OCI-LY3 (cell line): ENCODE data around the gene CCL24.

ENCODE experiments used
- H2AFZ ChIP-seq: fragments of 200-600, 300-600 bp; shearing (Covaris generic); 2 replicates; pipeline ENCODE4 v1.6.0; 2014; ENCODE audit warnings: antibody characterized with exemption, low read depth, low read length
- H3K27ac ChIP-seq: fragments of 200-600, 300-600 bp; sonication (generic); 2 replicates; pipeline ENCODE4 v1.5.1; 2014; ENCODE audit warnings: mild to moderate bottlenecking, low read length, moderate library complexity, mixed read lengths
- H3K27me3 ChIP-seq: fragments of 200-600, 300-600 bp; sonication (generic); 2 replicates; pipeline ENCODE4 v1.6.1; 2014; ENCODE audit warnings: low read depth, low read length, mixed read lengths
- H3K36me3 ChIP-seq: fragments of 200-600, 300-600 bp; sonication (generic); replicated peaks from 2 replicates; pipeline ENCODE3; 2014; ENCODE audit warnings: low read depth, low read length, mixed read lengths
- H3K4me1 ChIP-seq: fragments of 300-600, 200-600 bp; sonication (generic); 2 replicates; pipeline ENCODE4 v1.6.1; 2014; ENCODE audit warnings: low read length, mixed read lengths
- H3K4me2 ChIP-seq: fragments of 200-600, 300-600 bp; sonication (generic); 2 replicates; pipeline ENCODE4 v1.6.1; 2014; ENCODE audit warnings: low read length, mixed read lengths
- H3K4me3 ChIP-seq: fragments of 300-600, 200-600 bp; sonication (generic); 2 replicates; pipeline ENCODE4 v1.5.1; 2014; ENCODE audit warnings: antibody characterized with exemption, mild to moderate bottlenecking, low read length, moderate library complexity
- H3K79me2 ChIP-seq: fragments of 300-600, 200-600 bp; shearing (Covaris generic); 2 replicates; pipeline ENCODE4 v1.6.1; 2014; ENCODE audit warnings: mild to moderate bottlenecking, low read length, mixed read lengths
- H3K9ac ChIP-seq: fragments of 300-600, 200-600 bp; shearing (Covaris generic); 2 replicates; pipeline ENCODE4 v1.6.0; 2014; ENCODE audit warnings: mild to moderate bottlenecking, low read length, moderate library complexity
- H3K9me3 ChIP-seq: fragments of 200-600, 300-600 bp; shearing (Covaris generic); 2 replicates; pipeline ENCODE4 v1.6.1; 2014; ENCODE audit warnings: low read length, mixed read lengths; ENCODE audit not compliant: insufficient read depth
- H4K20me1 ChIP-seq: fragments of 200-600, 300-600 bp; sonication (generic); 2 replicates; pipeline ENCODE4 v1.6.1; 2016; ENCODE audit warnings: low read length, mixed read lengths; ENCODE audit not compliant: insufficient read depth
- EZH2phosphoT487 ChIP-seq: fragments of 200-600 bp; shearing (Covaris generic); IDR thresholded peaks from 2 replicates; pipeline ENCODE4 v1.6.1; 2018; ENCODE audit warnings: antibody characterized with exemption, mixed run types, low read depth
- TF ChIP-seq, protein P1 (sequence below): fragments of 200-600, 300-600 bp; sonication (generic); IDR thresholded peaks from 2 replicates; pipeline ENCODE4 v1.5.1; 2014; ENCODE audit warnings: antibody characterized with exemption, low read length, low read depth

The CCL24 gene

GRCh38 chr7:75817116-75817515 is 3.5 kb upstream of the CCL24 start:
- H3K4me2 ChIP-seq: no peak overlapping the region
- H3K27ac ChIP-seq: no peak overlapping the region
- TF ChIP-seq EZH2phosphoT487: no peak
- TF ChIP-seq, protein P1, sequence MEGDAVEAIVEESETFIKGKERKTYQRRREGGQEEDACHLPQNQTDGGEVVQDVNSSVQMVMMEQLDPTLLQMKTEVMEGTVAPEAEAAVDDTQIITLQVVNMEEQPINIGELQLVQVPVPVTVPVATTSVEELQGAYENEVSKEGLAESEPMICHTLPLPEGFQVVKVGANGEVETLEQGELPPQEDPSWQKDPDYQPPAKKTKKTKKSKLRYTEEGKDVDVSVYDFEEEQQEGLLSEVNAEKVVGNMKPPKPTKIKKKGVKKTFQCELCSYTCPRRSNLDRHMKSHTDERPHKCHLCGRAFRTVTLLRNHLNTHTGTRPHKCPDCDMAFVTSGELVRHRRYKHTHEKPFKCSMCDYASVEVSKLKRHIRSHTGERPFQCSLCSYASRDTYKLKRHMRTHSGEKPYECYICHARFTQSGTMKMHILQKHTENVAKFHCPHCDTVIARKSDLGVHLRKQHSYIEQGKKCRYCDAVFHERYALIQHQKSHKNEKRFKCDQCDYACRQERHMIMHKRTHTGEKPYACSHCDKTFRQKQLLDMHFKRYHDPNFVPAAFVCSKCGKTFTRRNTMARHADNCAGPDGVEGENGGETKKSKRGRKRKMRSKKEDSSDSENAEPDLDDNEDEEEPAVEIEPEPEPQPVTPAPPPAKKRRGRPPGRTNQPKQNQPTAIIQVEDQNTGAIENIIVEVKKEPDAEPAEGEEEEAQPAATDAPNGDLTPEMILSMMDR: no peak
- no peaks in the 10 kb centered on the region for H4K20me1 ChIP-seq
- H3K27me3 ChIP-seq: peaks cover 6% of the 10 kb centered on the region; the same call in 1 of the 2 replicates
- no peaks in the 10 kb centered on the region for H3K4me1 ChIP-seq
- H3K9me3 ChIP-seq: no peaks in the 10 kb centered on the region
- H3K4me3 ChIP-seq: no peak overlapping the region
- H3K9ac ChIP-seq: no peak overlapping the region
- H3K79me2 ChIP-seq: no peaks in the 10 kb centered on the region
- H2AFZ ChIP-seq: no peak overlapping the region
- H3K36me3 ChIP-seq: no peaks in the 10 kb centered on the region

- no peaks in the 10 kb centered on the region for H3K4me1 ChIP-seq
- H3K9me3 ChIP-seq: no peaks in the 10 kb centered on the region
- TF ChIP-seq EZH2phosphoT487: no peak
- TF ChIP-seq, protein P1: no peak
- no peak overlapping the region for H3K9ac ChIP-seq
- H4K20me1 ChIP-seq: no peaks in the 10 kb centered on the region
- H3K36me3 ChIP-seq: no peaks in the 10 kb centered on the region
- peaks cover 6% of the 10 kb centered on the region; the same call in 1 of the 2 replicates for H3K27me3 ChIP-seq
- no peak overlapping the region for H3K27ac ChIP-seq
- no peak overlapping the region for H2AFZ ChIP-seq
- H3K4me2 ChIP-seq: no peak overlapping the region
- no peaks in the 10 kb centered on the region for H3K79me2 ChIP-seq
- H3K4me3 ChIP-seq: no peak overlapping the region
Measured at GRCh38 chr7:75815418-75816064, 1.9 kb upstream of the CCL24 start.

- Histone ChIP-seq H3K4me1 (no peaks in the 10 kb centered on the region), H3K27ac (no peak overlapping the region), H3K4me2 (no peak overlapping the region)
Measured at GRCh38 chr7:75814407-75814947, 871 bp upstream of the CCL24 start.

GRCh38 chr7:75813084-75813483 is 522 bp downstream of the CCL24 start:
- TF ChIP-seq EZH2phosphoT487: no peak
- TF ChIP-seq, protein P1: no peak
- Histone ChIP-seq H3K27me3 (peaks cover 6% of the 10 kb centered on the region; the same call in 1 of the 2 replicates), H3K27ac (no peak overlapping the region), H3K9me3 (no peaks in the 10 kb centered on the region), H3K4me1 (no peaks in the 10 kb centered on the region), H3K4me3 (no peak overlapping the region), H4K20me1 (no peaks in the 10 kb centered on the region), H3K36me3 (no peaks in the 10 kb centered on the region), H3K9ac (no peak overlapping the region), H3K4me2 (no peak overlapping the region), H3K79me2 (no peaks in the 10 kb centered on the region), H2AFZ (no peak overlapping the region)

More at GRCh38 chr7:75814407-75814947, 871 bp upstream of the CCL24 start:
- Histone ChIP-seq H3K4me3 (no peak overlapping the region), H3K79me2 (no peaks in the 10 kb centered on the region), H3K9me3 (no peaks in the 10 kb centered on the region), H4K20me1 (no peaks in the 10 kb centered on the region), H3K27me3 (peaks cover 6% of the 10 kb centered on the region; the same call in 1 of the 2 replicates), H2AFZ (no peak overlapping the region), H3K36me3 (no peaks in the 10 kb centered on the region), H3K9ac (no peak overlapping the region)
- TF ChIP-seq, protein P1: no peak
- TF ChIP-seq EZH2phosphoT487: no peak
